ENCODE measurements around the gene ZNF516.

ZNF516 gene

GRCh38 chr18:76328140-76328539, 166.9 kb downstream of the ZNF516 start:
- DNase-seq: no peak

GRCh38 chr18:76323891-76324290, 171.2 kb downstream of the ZNF516 start:
- no peak for DNase-seq

- DNase-seq: no peak
Observed at GRCh38 chr18:76322686-76323085, 172.4 kb downstream of the ZNF516 start.

- DNase-seq: no peak
Observed at GRCh38 chr18:76319366-76319765, 175.7 kb downstream of the ZNF516 start.

- no peak for DNase-seq
Observed at GRCh38 chr18:76318607-76319006, 176.4 kb downstream of the ZNF516 start.

- DNase-seq: no peak
Observed at GRCh38 chr18:76317136-76317535, 177.9 kb downstream of the ZNF516 start.

- no peak for DNase-seq
Observed at GRCh38 chr18:76315722-76316230, 179.3 kb downstream of the ZNF516 start.

- DNase-seq: no peak
Observed at GRCh38 chr18:76314496-76314895, 180.5 kb downstream of the ZNF516 start.

- DNase-seq: no peak
Observed at GRCh38 chr18:76314015-76314414, 181.0 kb downstream of the ZNF516 start.
